HG03432 (cell line): ENCODE data around the gene CTAGE6.
"Not testable (repeated sequence)": the region's sequence is repeated elsewhere in the genome, so short reads cannot be mapped to it uniquely, and the experiment has no call there.

Experiments used
- ATAC-seq: cut with Tn5 transposase; IDR thresholded peaks from one replicate; pipeline ENCODE4 v1.9.1; 2021; ENCODE audit warnings: mild to moderate bottlenecking, moderate library complexity; ENCODE audit not compliant: unreplicated experiment

Gene CTAGE6

GRCh38 chr7:143757596-143757995 is at the start of gene CTAGE6:
Gene CTAGE6, minus strand, starts transcription at chr7:143757696. Its CDS starts 38 bp downstream, at chr7:143757658.
- not testable (repeated sequence) for ATAC-seq

- not testable (repeated sequence) for ATAC-seq
These were observed 49.2 kb upstream of the CTAGE6 start for GRCh38 chr7:143806664-143807071.

GRCh38 chr7:143797896-143798290 is 40.4 kb upstream of the CTAGE6 start:
- ATAC-seq: not testable (repeated sequence)

- not testable (repeated sequence) for ATAC-seq
These were observed 39.8 kb upstream of the CTAGE6 start for GRCh38 chr7:143797119-143797895.

DNA sequence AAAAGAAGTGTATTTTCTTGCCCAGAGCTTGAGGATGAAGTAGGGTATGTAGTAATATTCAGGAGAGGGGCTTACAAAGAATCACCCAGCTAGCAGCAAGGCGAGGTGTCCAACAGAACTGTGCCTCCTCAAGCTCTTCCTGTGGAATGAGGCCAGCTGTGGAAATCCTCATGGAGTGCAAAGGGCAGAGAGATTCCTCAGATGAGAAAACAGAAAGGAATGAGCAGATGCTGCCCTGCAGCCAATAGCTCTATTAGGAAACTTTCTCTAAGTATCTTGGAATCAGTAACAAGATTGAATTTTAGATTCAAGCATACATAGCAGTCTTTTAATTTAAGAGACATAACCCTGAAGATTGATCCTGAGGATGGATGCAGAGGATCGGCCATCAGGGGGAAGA is 38.2 kb upstream of the CTAGE6 start:
- ATAC-seq: not testable (repeated sequence)

DNA sequence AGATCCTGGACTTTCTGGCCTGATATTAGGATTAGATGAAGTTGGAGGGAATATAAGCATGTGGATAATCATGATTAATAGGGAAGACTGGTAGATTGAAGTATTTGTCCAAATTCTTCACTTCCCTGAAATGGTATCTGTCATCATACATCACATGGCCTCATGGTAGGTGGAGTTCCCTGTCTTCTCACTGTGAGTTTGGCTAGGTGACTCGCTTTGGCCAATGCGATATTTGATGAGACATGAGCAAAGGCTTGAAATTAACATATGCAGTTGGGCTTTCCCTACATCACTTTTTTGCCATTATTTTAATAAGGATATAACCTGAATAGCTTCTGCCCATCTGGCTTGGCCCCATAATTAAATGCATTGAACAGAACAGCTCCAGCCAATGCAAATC is 35.1 kb upstream of the CTAGE6 start:
- not testable (repeated sequence) for ATAC-seq

- not testable (repeated sequence) for ATAC-seq
These were observed 28.1 kb upstream of the CTAGE6 start for GRCh38 chr7:143785415-143786182.

GRCh38 chr7:143779591-143779990 is 22.1 kb upstream of the CTAGE6 start:
- not testable (repeated sequence) for ATAC-seq

- ATAC-seq: not testable (repeated sequence)
These were observed 15.4 kb upstream of the CTAGE6 start for GRCh38 chr7:143772738-143773468.

DNA sequence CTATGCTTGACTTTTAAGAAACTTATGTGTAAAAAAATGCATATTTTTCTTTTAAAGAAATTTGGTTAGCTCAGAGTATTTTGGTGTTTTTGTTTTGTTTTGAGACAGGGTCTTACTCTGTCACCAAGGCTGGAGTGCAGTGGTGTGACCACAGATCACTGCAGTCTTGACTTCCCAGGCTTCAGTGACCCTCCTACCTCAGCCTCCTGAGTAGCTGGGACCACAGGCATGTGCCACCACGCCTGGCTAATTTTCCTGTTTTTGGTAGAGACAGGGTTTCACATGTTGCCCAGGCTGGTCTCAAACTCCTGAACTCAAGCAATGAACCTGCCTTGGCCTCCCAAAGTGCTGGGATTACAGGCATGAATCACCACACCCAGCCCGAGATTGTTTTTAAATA is 10.0 kb upstream of the CTAGE6 start:
- ATAC-seq: peak; percentile 42

GRCh38 chr7:143765678-143766077 is 8.2 kb upstream of the CTAGE6 start:
- ATAC-seq: peak; percentile 42

GRCh38 chr7:143763065-143763464 is 5.6 kb upstream of the CTAGE6 start:
- not testable (repeated sequence) for ATAC-seq

GRCh38 chr7:143745340-143745739 is 12.2 kb downstream of the CTAGE6 start:
- ATAC-seq: not testable (repeated sequence)

DNA sequence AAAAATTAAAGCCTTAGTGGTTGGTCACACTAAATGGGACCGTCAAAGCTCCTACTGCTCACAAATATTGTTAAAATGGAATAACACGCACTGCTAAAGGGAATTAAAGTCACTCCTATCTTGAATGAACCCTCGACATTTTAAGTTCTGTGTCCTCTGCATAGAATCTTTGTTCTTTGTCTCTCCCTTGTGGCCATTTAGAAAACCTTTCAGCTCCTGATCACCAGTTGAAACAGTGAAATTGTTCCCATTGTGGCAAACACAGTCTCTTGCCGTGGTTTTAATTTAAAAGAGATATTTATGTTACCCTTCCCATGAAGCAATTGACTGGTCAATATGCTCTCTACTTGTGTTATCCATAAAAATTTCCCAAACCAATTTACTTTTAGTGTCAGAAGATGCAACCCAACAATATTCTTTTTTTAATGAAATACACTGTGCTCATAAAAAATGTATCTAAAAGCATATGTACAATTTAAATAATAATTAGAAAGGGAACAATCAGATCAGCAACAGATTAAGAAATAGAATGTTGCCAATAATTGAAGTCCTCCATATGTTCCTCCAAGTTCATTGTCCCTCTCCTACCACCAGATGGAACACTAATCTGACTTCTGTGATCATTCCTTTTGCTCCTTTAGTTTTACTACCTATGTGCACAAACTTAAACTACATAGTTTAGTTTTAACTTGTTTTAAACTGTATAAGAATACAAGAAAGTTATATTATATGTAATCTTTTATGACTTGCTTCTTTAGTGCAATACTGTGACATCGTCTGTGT is 20.3 kb downstream of the CTAGE6 start:
- ATAC-seq: peak; percentile 86

DNA sequence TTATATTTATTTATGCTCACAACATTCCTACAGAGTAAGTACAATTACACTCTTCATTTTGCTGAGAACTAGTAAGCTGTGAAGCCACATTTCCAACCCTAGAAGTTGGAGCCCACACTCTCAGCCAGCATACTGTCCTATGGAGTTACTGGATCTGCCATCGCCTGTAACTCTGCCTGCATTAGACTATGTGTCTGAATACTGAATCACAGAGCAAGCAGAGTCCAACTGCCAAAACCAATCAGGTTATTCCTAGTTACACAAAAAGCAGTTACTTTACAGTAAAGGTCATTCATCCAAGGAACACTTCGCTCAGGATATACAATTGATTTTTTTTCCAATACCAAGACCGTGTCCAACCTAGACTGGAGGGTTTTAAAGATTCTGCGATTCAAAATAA is 21.5 kb downstream of the CTAGE6 start:
- ATAC-seq: no peak

DNA sequence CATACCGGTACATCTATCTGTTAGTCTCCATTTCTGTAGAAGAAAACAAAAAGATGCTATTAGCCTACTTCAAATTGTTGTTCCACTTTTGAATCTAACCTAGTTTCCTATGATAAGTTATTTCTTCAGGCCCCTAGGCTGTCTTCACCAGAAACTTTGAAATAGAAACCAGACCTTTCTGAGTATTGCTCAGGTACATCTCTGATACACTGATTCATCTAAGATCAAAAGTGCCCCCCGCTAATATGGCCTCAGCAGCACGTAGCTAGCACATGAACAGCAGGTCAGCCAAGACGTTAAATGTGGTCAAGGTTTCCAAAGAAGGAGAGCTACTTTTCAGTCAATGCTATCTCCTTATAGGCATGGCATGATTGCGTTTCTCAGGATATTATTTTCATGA is 23.6 kb downstream of the CTAGE6 start:
- no peak for ATAC-seq

DNA sequence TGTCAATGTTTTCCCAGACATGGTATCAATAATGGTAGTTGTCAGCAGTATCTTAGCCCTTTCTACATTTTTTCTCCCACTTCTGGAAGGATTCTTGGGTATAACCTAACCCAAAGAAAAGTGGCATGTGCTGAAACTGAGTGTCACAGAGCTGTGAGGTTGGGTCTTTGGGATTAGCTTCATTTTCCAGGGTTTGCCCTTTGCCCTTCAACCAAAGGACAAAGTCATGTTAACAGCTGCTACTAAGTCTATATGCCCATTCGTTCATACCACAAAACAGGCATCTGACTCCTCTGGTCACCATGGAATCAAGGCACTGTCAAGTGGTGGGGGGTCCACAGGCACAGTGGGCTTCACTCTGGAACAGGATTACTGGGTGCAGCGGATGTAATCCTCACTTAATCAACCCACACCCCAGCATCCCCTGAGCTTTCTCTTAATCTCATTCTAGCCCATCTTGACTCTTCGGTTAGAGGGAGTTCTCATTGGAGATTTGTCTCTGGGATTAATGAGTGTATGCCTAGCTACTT is 29.1 kb downstream of the CTAGE6 start:
- no peak for ATAC-seq

DNA sequence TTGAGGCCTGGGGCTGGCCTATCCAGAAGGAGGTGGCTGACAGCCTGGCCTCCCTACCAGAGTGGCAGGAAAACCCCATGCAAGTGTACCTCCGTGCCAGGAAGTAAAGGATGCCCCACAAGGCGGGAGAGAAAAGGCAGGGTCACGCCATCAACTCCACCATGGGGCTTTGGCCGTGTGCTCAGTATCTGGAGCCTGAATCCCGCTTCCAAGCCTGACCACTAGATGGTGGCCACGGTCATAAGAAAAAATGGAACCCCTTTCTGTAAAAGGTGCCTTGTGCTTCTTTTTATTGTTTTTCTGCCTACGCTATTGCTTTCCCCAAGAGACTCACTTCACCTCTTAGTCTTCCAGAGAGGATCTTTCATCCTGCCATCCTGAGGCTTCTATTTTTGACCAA is 29.9 kb downstream of the CTAGE6 start:
- ATAC-seq: peak; percentile 88

- ATAC-seq: not testable (repeated sequence)
These were observed 31.4 kb downstream of the CTAGE6 start for GRCh38 chr7:143726143-143726542.

- ATAC-seq: not testable (repeated sequence)
These were observed 37.2 kb downstream of the CTAGE6 start for GRCh38 chr7:143720335-143720734.
